Astrocyte (in vitro differentiated cells and primary cell): ENCODE results near the gene FXYD4. TPM values are rescaled to one million over a fixed set of nuclear protein-coding genes. Genes with fewer than 3 reads are reported as not detected.
"Not testable (repeated sequence)": the region's sequence is repeated elsewhere in the genome, so short reads cannot be mapped to it uniquely, and the experiment has no call there.

ENCODE experiments used
- DNase-seq: peaks from one replicate; pipeline ENCODE4 v3.0.0-alpha.2; 2010; ENCODE audit warnings: low read depth
- FAIRE-seq: peaks from 2 replicates; lab custom pipeline; 2011; peaks lifted over from hg19 to GRCh38; lab: Jason Lieb, UNC
- H2AFZ ChIP-seq: 2 replicates; pipeline ENCODE4 v1.6.0; 2012; ENCODE audit warnings: low read depth, low read length, inconsistent platforms
- H3K27ac ChIP-seq: 2 replicates; pipeline ENCODE4 v1.5.1; 2011; ENCODE audit warnings: low read depth, low read length, inconsistent platforms
- H3K27me3 ChIP-seq: 2 replicates; pipeline ENCODE4 v1.6.0; 2011; ENCODE audit warnings: low read length, inconsistent platforms; ENCODE audit not compliant: insufficient read depth
- H3K36me3 ChIP-seq: 2 replicates; pipeline ENCODE4 v1.5.1; 2011; ENCODE audit warnings: low read length, inconsistent platforms; ENCODE audit not compliant: insufficient read depth
- H3K4me1 ChIP-seq: 2 replicates; pipeline ENCODE4 v1.5.1; 2011; ENCODE audit warnings: low read length, inconsistent platforms; ENCODE audit not compliant: insufficient read depth
- H3K4me2 ChIP-seq: 2 replicates; pipeline ENCODE4 v1.6.0; 2012; ENCODE audit warnings: low read length, inconsistent platforms
- H3K4me3 ChIP-seq: 2 replicates; pipeline ENCODE4 v1.5.1; 2011; ENCODE audit warnings: low read depth, mild to moderate bottlenecking, low read length, inconsistent platforms; ENCODE audit not compliant: insufficient read depth
- H3K79me2 ChIP-seq: 2 replicates; pipeline ENCODE4 v1.6.0; 2012; ENCODE audit warnings: mild to moderate bottlenecking, low read length, inconsistent platforms; ENCODE audit not compliant: insufficient read depth
- H3K9ac ChIP-seq: 2 replicates; pipeline ENCODE4 v1.6.0; 2012; ENCODE audit warnings: mild to moderate bottlenecking, low read length, inconsistent platforms
- H3K9me3 ChIP-seq: 2 replicates; pipeline ENCODE4 v1.5.1; 2012; ENCODE audit warnings: low read depth, mild to moderate bottlenecking, low read length, inconsistent platforms; ENCODE audit not compliant: insufficient read depth
- H4K20me1 ChIP-seq: 2 replicates; pipeline ENCODE4 v1.6.0; 2012; ENCODE audit warnings: low read length, inconsistent platforms; ENCODE audit not compliant: insufficient read depth
- H3K27ac Mint-ChIP-seq: one replicate; pipeline ENCODE4 v1.8.0; 2021; ENCODE audit warnings: mild to moderate bottlenecking, mixed read lengths; ENCODE audit not compliant: unreplicated experiment
- H3K27me3 Mint-ChIP-seq: one replicate; pipeline ENCODE4 v1.8.0; 2021; ENCODE audit warnings: low read depth, mixed read lengths; ENCODE audit not compliant: unreplicated experiment
- H3K36me3 Mint-ChIP-seq: one replicate; pipeline ENCODE4 v1.8.0; 2021; ENCODE audit warnings: low read depth, mixed read lengths; ENCODE audit not compliant: unreplicated experiment
- H3K4me1 Mint-ChIP-seq: one replicate; pipeline ENCODE4 v1.8.0; 2021; ENCODE audit warnings: low read depth, mixed read lengths; ENCODE audit not compliant: unreplicated experiment
- H3K4me3 Mint-ChIP-seq: one replicate; pipeline ENCODE4 v1.8.0; 2021; ENCODE audit warnings: mild to moderate bottlenecking, moderate library complexity, mixed read lengths; ENCODE audit not compliant: unreplicated experiment
- H3K9me3 Mint-ChIP-seq: one replicate; pipeline ENCODE4 v1.8.0; 2021; ENCODE audit warnings: mild to moderate bottlenecking, mixed read lengths; ENCODE audit not compliant: unreplicated experiment
- CTCF ChIP-seq: IDR thresholded peaks from 2 replicates; pipeline ENCODE4 v1.5.1; 2011; ENCODE audit warnings: low read depth, mild to moderate bottlenecking, inconsistent platforms, low read length, moderate library complexity; ENCODE audit not compliant: insufficient read depth
- EZH2 ChIP-seq: IDR thresholded peaks from 2 replicates; pipeline ENCODE4 v1.6.1; 2012; ENCODE audit warnings: mild to moderate bottlenecking, low read length, inconsistent platforms; ENCODE audit not compliant: insufficient read depth
- total RNA-seq: library from RNA; stranded (reverse); gene quantifications from 2 replicates; pipeline ENCODE4 v1.2.1, GENCODE V29; 2021

FXYD4 gene
- total RNA-seq, 1 donor from 2014 or later = not detected

- Histone ChIP-seq H3K4me3 (no peak overlapping the region), H3K4me1 (no peaks in the 10 kb centered on the region), H3K9ac (no peak overlapping the region), H3K79me2 (no peaks in the 10 kb centered on the region), H3K9me3 (no peaks in the 10 kb centered on the region), H3K27me3 (peaks cover 3% of the 10 kb centered on the region), H3K4me2 (no peak overlapping the region), H4K20me1 (no peaks in the 10 kb centered on the region), H2AFZ (no peak overlapping the region), H3K36me3 (no peaks in the 10 kb centered on the region), H3K27ac (no peak overlapping the region)
- Mint-ChIP-seq H3K27ac (no peak overlapping the region), H3K27me3 (peaks cover 22% of the 10 kb centered on the region), H3K4me1 (no peaks in the 10 kb centered on the region), H3K36me3 (no peaks in the 10 kb centered on the region), H3K4me3 (no peak overlapping the region), H3K9me3 (peaks cover 3% of the 10 kb centered on the region)
- TF ChIP-seq EZH2 (no peak), CTCF (no peak)
- DNase-seq = no peak
- no peak for FAIRE-seq
Observed at GRCh38 chr10:43327986-43328385, 43.5 kb upstream of the FXYD4 start.

GRCh38 chr10:43328810-43329209 is 42.6 kb upstream of the FXYD4 start:
- H3K9me3 Mint-ChIP-seq, H3K4me1 ChIP-seq, H3K4me3 Mint-ChIP-seq, H3K4me1 Mint-ChIP-seq, H2AFZ ChIP-seq, H3K36me3 Mint-ChIP-seq, H4K20me1 ChIP-seq, H3K4me3 ChIP-seq, H3K9ac ChIP-seq, H3K9me3 ChIP-seq, H3K79me2 ChIP-seq, H3K4me2 ChIP-seq, H3K27me3 ChIP-seq, H3K36me3 ChIP-seq, DNase-seq, FAIRE-seq, H3K27ac ChIP-seq, H3K27ac Mint-ChIP-seq: not testable (repeated sequence)
- peaks cover 22% of the 10 kb centered on the region for H3K27me3 Mint-ChIP-seq

- FAIRE-seq, H3K9me3 Mint-ChIP-seq, H3K27me3 ChIP-seq, DNase-seq, H3K36me3 Mint-ChIP-seq, H3K4me1 ChIP-seq, H4K20me1 ChIP-seq, H3K4me2 ChIP-seq, H3K4me3 Mint-ChIP-seq, H3K4me1 Mint-ChIP-seq, H3K9ac ChIP-seq, H3K4me3 ChIP-seq, H2AFZ ChIP-seq, H3K79me2 ChIP-seq, H3K27ac ChIP-seq, H3K36me3 ChIP-seq, H3K27ac Mint-ChIP-seq, H3K9me3 ChIP-seq: not testable (repeated sequence)
- peaks cover 22% of the 10 kb centered on the region for H3K27me3 Mint-ChIP-seq
Observed at GRCh38 chr10:43329246-43329885, 42.1 kb upstream of the FXYD4 start.

- H4K20me1 ChIP-seq, H3K36me3 Mint-ChIP-seq, H3K4me1 Mint-ChIP-seq, H3K9ac ChIP-seq, H3K4me3 ChIP-seq, H3K79me2 ChIP-seq, H3K4me3 Mint-ChIP-seq, H3K9me3 ChIP-seq, H3K27ac Mint-ChIP-seq, FAIRE-seq, DNase-seq, H3K27ac ChIP-seq, H3K9me3 Mint-ChIP-seq, H2AFZ ChIP-seq, H3K27me3 ChIP-seq, H3K36me3 ChIP-seq, H3K4me2 ChIP-seq, H3K4me1 ChIP-seq: not testable (repeated sequence)
- H3K27me3 Mint-ChIP-seq = peaks cover 22% of the 10 kb centered on the region
Observed at GRCh38 chr10:43330049-43330823, 41.2 kb upstream of the FXYD4 start.

GRCh38 chr10:43330824-43331127 is 40.7 kb upstream of the FXYD4 start:
- not testable (repeated sequence) for H3K9ac ChIP-seq, FAIRE-seq, DNase-seq, H3K4me1 Mint-ChIP-seq, H3K79me2 ChIP-seq, H3K27me3 ChIP-seq, H3K27ac Mint-ChIP-seq, H3K9me3 ChIP-seq, H2AFZ ChIP-seq, H3K27ac ChIP-seq, H3K36me3 Mint-ChIP-seq, H3K4me1 ChIP-seq, H3K9me3 Mint-ChIP-seq, H3K4me2 ChIP-seq, H3K4me3 Mint-ChIP-seq, H3K4me3 ChIP-seq, H4K20me1 ChIP-seq, H3K36me3 ChIP-seq
- H3K27me3 Mint-ChIP-seq = peaks cover 17% of the 10 kb centered on the region
